K562 (cell line): Measurements from ENCODE around the gene PCK1. TPM values are rescaled to one million over a fixed set of nuclear protein-coding genes. Genes with fewer than 3 reads are reported as not detected.

Experiments used
- ATAC-seq: fragments of 200-7000 bp; cut with Tn5 transposase; 3 replicates; pipeline ENCODE4 v1.9.1; 2020; ENCODE audit warnings: moderate library complexity
- BruUV-seq: library from RNA; stranded (reverse); fragments of 400-500 nt; replicated peaks from 2 replicates; lab custom pipeline; 2021; lab: Mats Ljungman, UMichigan
- CTCF ChIA-PET: fragments of 300-600 bp; formaldehyde crosslinking; extraction: SDS; loops from one replicate; lab custom pipeline; 2021; ENCODE audit warnings: low intra/inter-chr PET ratio; lab: Yijun Ruan, JAX
- POLR2A ChIA-PET: fragments of 300-600, 350-650 bp; sonication (Branson Sonifier 250); formaldehyde crosslinking; extraction: SDS; loops from one replicate; lab custom pipeline; 2021; ENCODE audit warnings: antibody characterized with exemption, inconsistent platforms; lab: Yijun Ruan, JAX
- DNase-seq, 4 experiments: peaks; one replicate each; pipeline versions ENCODE4 v3.0.0 to v3.0.0-alpha.2; 2011 to 2018; ENCODE audit warnings: low spot score in 3 of 4, mixed read lengths in 3 of 4; ENCODE audit errors: extremely low read depth in 1 of 4
- FAIRE-seq: peaks from 2 replicates; lab custom pipeline; 2011; peaks lifted over from hg19 to GRCh38; lab: Jason Lieb, UNC
- H2AFZ ChIP-seq: 2 replicates; pipeline ENCODE4 v1.6.0; 2011; ENCODE audit warnings: low read depth, low read length, control low read depth, inconsistent platforms
- H3K27ac ChIP-seq: fragments of 200-600 bp; 3 replicates; pipeline ENCODE4 v1.8.0; 2011; ENCODE audit warnings: low read depth, mild to moderate bottlenecking, control low read depth, inconsistent platforms, low read length, moderate library complexity, mixed read lengths; ENCODE audit errors: extremely low read depth
- H3K27me3 ChIP-seq, 2 experiments: fragments of 300-600 bp in 1 of 2; 2 replicates in 1 of 2; 3 replicates in 1 of 2; pipeline versions ENCODE4 v1.6.0 to v1.8.0; 2011; ENCODE audit warnings: inconsistent platforms in 2 of 2, low read length in 2 of 2, mild to moderate bottlenecking in 1 of 2, mixed read lengths in 1 of 2, moderate library complexity in 1 of 2; ENCODE audit not compliant: control insufficient read depth in 2 of 2, insufficient read depth in 2 of 2
- H3K36me3 ChIP-seq: fragments of 300-600 bp; 3 replicates; pipeline ENCODE4 v1.8.0; 2011; ENCODE audit warnings: mild to moderate bottlenecking, low read length, inconsistent platforms; ENCODE audit not compliant: control insufficient read depth, insufficient read depth
- H3K4me1 ChIP-seq, 2 experiments: fragments of 200-600 bp in 1 of 2; replicated peaks in 1 of 2; 2 replicates in 1 of 2; 3 replicates in 1 of 2; pipeline versions ENCODE4 v1.5.1 to v1.8.0; 2011; ENCODE audit warnings: inconsistent platforms in 2 of 2, low read length in 2 of 2, mild to moderate bottlenecking in 1 of 2, mixed read lengths in 1 of 2, moderate library complexity in 1 of 2; ENCODE audit not compliant: control insufficient read depth in 2 of 2, insufficient read depth in 2 of 2
- H3K4me2 ChIP-seq: 2 replicates; pipeline ENCODE4 v1.6.1; 2011; ENCODE audit warnings: low read length, control low read depth, inconsistent platforms, mixed read lengths; ENCODE audit not compliant: insufficient read depth
- H3K4me3 ChIP-seq: fragments of 200-600 bp; sonication (generic), shearing (Covaris generic); 2 replicates; pipeline ENCODE4 v1.5.1; 2016; ENCODE audit warnings: control low read depth, inconsistent platforms
- H3K79me2 ChIP-seq: fragments of 200-600 bp; 3 replicates; pipeline ENCODE4 v1.8.0; 2011; ENCODE audit warnings: low read length, inconsistent platforms; ENCODE audit not compliant: control insufficient read depth, insufficient read depth
- H3K9ac ChIP-seq, 2 experiments: 2 replicates each; pipeline versions ENCODE4 v1.6.0 to v1.6.1; 2011; ENCODE audit warnings: low read depth in 2 of 2, low read length in 2 of 2, control low read depth in 1 of 2, inconsistent platforms in 1 of 2, mild to moderate bottlenecking in 1 of 2, mixed read lengths in 1 of 2; ENCODE audit not compliant: insufficient read depth in 1 of 2
- H3K9me1 ChIP-seq: one replicate; pipeline ENCODE4 v1.6.0; 2011; ENCODE audit warnings: inconsistent platforms, mild to moderate bottlenecking, low read length, moderate library complexity; ENCODE audit not compliant: control insufficient read depth, insufficient read depth
- H3K9me3 ChIP-seq: replicated peaks from 2 replicates; pipeline ENCODE4 v1.5.1; 2011; ENCODE audit warnings: low read depth, low read length, inconsistent platforms; ENCODE audit not compliant: control insufficient read depth, insufficient read depth
- H4K20me1 ChIP-seq: replicated peaks from 2 replicates; pipeline ENCODE4 v1.6.1; 2011; ENCODE audit warnings: low read length, inconsistent platforms, mixed read lengths; ENCODE audit not compliant: control insufficient read depth, insufficient read depth
- ADNP ChIP-seq: fragments of 200-800 bp; sonication (Bioruptor generic); IDR thresholded peaks from 2 replicates; pipeline ENCODE4 v1.6.1; 2016; ENCODE audit warnings: missing genetic modification characterization, missing compliant biosample characterization
- CC2D1A ChIP-seq: fragments of 450-650 bp; IDR thresholded peaks from 2 replicates; pipeline ENCODE4 v1.6.1; 2017; ENCODE audit warnings: mild to moderate bottlenecking
- DPF2 ChIP-seq: fragments of 450-650 bp; IDR thresholded peaks from 2 replicates; pipeline ENCODE4 v1.6.1; 2016
- RFX7 ChIP-seq: fragments of 250-450 bp; sonication (Bioruptor Pico); IDR thresholded peaks from 2 replicates; pipeline ENCODE4 v1.5.1; 2021; ENCODE audit warnings: mild to moderate bottlenecking
- RNF2 ChIP-seq: sonication (generic); IDR thresholded peaks from 2 replicates; pipeline ENCODE4 v1.6.1; 2016
- SMARCE1 ChIP-seq: fragments of 450-650 bp; IDR thresholded peaks from 2 replicates; pipeline ENCODE4 v1.7.1; 2016; ENCODE audit warnings: mild to moderate bottlenecking
- TGIF2 ChIP-seq: sonication (generic); formaldehyde crosslinking; IDR thresholded peaks from 2 replicates; pipeline ENCODE4 v1.8.1; 2022; ENCODE audit warnings: mild to moderate bottlenecking, missing genetic modification reagents, moderate library complexity
- WGBS: fragments of 100-300 bp; shearing (Covaris generic); methylation state at CpG from one replicate; pipeline ENCODE4 v1.1.6; 2016; ENCODE audit warnings: low coverage, mixed read lengths; ENCODE audit not compliant: insufficient coverage; ENCODE audit errors: missing lambda C conversion rate; 5-methylcytosine and 5-hydroxymethylcytosine counted together
- in situ Hi-C: fragments of 300-500 bp; cut with MboI; formaldehyde crosslinking; loops from 4 replicates; pipeline ENCODE4 v1.15.0; 2018; ENCODE audit warnings: inconsistent platforms, mixed read lengths
- intact Hi-C: fragments of 100-400 bp; cut with micrococcal nuclease; formaldehyde crosslinking; loops from 2 replicates; pipeline ENCODE4 v1.14.2; 2022
- polyA plus RNA-seq, 8 experiments: library from polyadenylated mRNA; depleted of rRNA in 4 of 8; stranded (reverse) in 5 of 8; unstranded in 3 of 8; fragments of >200 nt; fragmentation: Nextera tagmentation in 2 of 8; fragmentation: Illumina TruSeq in 1 of 8; extraction: Ambion mirVana in 2 of 8; extraction: Trizol in 1 of 8; gene quantifications; 2 replicates each; pipeline versions ENCODE4 v1.2.1 to v1.2.3, GENCODE V29; 2011 to 2014; ENCODE audit warnings: inconsistent platforms in 1 of 8, missing spikeins in 1 of 8
- total RNA-seq, 7 experiments: library from RNA; depleted of rRNA in 6 of 7; stranded (reverse); fragments of >200 nt in 6 of 7; fragmentation: Illumina TruSeq in 2 of 7; extraction: Trizol in 2 of 7; gene quantifications; 2 replicates each; pipeline versions ENCODE4 v1.2.1 to v1.2.3, GENCODE V29; 2011 to 2021; ENCODE audit warnings: low replicate concordance in 1 of 7
- TF ChIP-seq, protein P1 (sequence below), 2 experiments: fragments of 450-650 bp; formaldehyde crosslinking in 1 of 2; IDR thresholded peaks; 2 replicates each; pipeline versions ENCODE4 v1.4.0 to v1.6.1; 2014 to 2020; ENCODE audit warnings: mild to moderate bottlenecking in 2 of 2, borderline replicate concordance in 1 of 2, low read depth in 1 of 2
- TF ChIP-seq, protein P2 (sequence below): sonication (generic); formaldehyde crosslinking; IDR thresholded peaks from 2 replicates; pipeline ENCODE4 v1.8.1; 2022; ENCODE audit warnings: missing genetic modification reagents
- TF ChIP-seq, protein P3 (sequence below): fragments of 450-650 bp; formaldehyde crosslinking; conservative IDR thresholded peaks from 2 replicates; pipeline ENCODE4 v1.4.0; 2022; ENCODE audit warnings: mild to moderate bottlenecking, missing genetic modification characterization

The PCK1 gene
- total and polyA plus RNA-seq, 9 of the 15 experiments (the other 6 are each of a cell fraction or from before 2014, with no cell fraction given), result 0.05 to 0.73 (median 0.15) TPM

DNA sequence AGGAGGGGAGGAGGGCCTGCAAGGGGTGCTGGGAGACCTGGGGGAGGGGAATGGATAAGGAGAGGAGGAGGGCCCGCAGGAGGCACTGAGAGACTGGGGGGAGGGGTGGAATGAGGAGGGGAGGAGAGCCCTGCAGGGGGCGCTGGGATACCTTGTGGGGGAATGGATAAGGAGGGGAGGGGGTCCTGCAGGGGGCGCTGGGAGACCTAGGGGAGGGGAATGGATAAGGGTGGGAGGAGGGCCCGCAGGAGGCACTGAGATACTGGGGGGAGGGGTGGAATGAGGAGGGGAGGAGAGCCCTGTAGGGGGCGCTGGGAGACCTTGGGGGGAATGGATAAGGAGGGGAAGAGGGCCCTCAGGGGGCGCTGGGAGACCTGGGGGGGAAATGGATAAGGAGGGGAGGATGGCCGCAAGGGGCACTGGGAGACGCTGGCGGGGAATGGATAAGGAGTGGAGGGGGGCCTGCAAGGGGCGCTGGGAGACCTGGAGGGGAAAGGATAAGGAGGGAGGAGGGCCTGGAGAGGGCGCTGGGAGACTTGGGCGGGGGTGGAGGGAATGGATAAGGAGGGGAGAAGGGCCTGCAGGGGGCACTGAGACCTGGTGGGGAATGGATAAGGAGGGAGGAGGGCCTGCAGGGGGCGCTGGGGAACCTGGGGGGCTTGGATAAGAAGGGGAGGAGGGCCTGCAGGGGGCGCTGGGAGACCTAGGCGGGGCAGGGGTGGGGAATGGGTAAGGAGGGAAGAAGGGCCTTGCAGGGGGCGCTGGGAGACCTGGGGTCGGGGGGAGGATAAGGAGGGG lies 34.6 kb upstream of the PCK1 start:
- peak overlapping the region; percentile 93; the same call in 1 of the 3 replicates for H3K27ac ChIP-seq
- no peaks in the 10 kb centered on the region for H3K9me1 ChIP-seq
- no peak overlapping the region for H3K4me2 ChIP-seq
- ChIA-PET CTCF (interaction anchor here (0.5 to 4.9 kb wide), 10 partner anchors 11 to 684 kb away, joined by 3 to 103 read pairs (median 4); no protein-coding TSS in a partner anchor), POLR2A (no interaction called here)
- peaks cover 22 to 32% of the 10 kb centered on the region in 2 experiments; a peak in 4 of 5 replicates for H3K4me1 ChIP-seq
- intact Hi-C loops, result loop anchor here (1.0 kb wide), 2 partner anchors 68 to 684 kb away; no protein-coding TSS in a partner anchor
- no peaks in the 10 kb centered on the region for H3K27me3 ChIP-seq
- H3K79me2 ChIP-seq, result peaks cover 37% of the 10 kb centered on the region
- DNase-seq (peak; percentile 70 to 95 (median 77)), FAIRE-seq (peak; percentile 91), ATAC-seq (peak; percentile 60)
- 0 out of 2 replicates have a peak, but pooled peaks cover 9% of the 10 kb centered on the region for H4K20me1 ChIP-seq
- no peaks in the 10 kb centered on the region for H3K9me3 ChIP-seq
- BruUV-seq, result no TSS peak
- peaks cover 27% of the 10 kb centered on the region for H3K36me3 ChIP-seq
- peak overlapping the region; percentile 26 for H3K4me3 ChIP-seq
- WGBS, result no CpG with 5 or more reads among the region's 17 CpGs
- H3K9ac ChIP-seq, result no peak overlapping the region; a peak in 1 of 4 replicates
- H2AFZ ChIP-seq, result peak overlapping the region; percentile 47; the same call in 1 of the 2 replicates
- in situ Hi-C loops, result loop anchor here (10.0 kb wide), 1 partner anchor 679 kb away; no protein-coding TSS in a partner anchor
- TF ChIP-seq, protein P1, sequence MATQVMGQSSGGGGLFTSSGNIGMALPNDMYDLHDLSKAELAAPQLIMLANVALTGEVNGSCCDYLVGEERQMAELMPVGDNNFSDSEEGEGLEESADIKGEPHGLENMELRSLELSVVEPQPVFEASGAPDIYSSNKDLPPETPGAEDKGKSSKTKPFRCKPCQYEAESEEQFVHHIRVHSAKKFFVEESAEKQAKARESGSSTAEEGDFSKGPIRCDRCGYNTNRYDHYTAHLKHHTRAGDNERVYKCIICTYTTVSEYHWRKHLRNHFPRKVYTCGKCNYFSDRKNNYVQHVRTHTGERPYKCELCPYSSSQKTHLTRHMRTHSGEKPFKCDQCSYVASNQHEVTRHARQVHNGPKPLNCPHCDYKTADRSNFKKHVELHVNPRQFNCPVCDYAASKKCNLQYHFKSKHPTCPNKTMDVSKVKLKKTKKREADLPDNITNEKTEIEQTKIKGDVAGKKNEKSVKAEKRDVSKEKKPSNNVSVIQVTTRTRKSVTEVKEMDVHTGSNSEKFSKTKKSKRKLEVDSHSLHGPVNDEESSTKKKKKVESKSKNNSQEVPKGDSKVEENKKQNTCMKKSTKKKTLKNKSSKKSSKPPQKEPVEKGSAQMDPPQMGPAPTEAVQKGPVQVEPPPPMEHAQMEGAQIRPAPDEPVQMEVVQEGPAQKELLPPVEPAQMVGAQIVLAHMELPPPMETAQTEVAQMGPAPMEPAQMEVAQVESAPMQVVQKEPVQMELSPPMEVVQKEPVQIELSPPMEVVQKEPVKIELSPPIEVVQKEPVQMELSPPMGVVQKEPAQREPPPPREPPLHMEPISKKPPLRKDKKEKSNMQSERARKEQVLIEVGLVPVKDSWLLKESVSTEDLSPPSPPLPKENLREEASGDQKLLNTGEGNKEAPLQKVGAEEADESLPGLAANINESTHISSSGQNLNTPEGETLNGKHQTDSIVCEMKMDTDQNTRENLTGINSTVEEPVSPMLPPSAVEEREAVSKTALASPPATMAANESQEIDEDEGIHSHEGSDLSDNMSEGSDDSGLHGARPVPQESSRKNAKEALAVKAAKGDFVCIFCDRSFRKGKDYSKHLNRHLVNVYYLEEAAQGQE (IDR thresholded peaks at IDR 0.05; ENCODE audit: borderline replicate concordance), result no peak; the same call in 1 of the 2 replicates
- TF ChIP-seq, protein P1 (CRISPR knock-in tag; IDR thresholded peaks at IDR 0.05; ENCODE audit: low read depth), result no peak
- 0 out of 2 replicates have a peak, but pooled peaks have one; percentile 17 for TF ChIP-seq SMARCE1
- TF ChIP-seq DPF2, result peak; percentile 41; the same call in 1 of the 2 replicates
- TF ChIP-seq RFX7 (CRISPR knock-in tag), result no peak
- TF ChIP-seq CC2D1A, result peak; percentile 59; the same call in 1 of the 2 replicates
- TF ChIP-seq, protein P2, sequence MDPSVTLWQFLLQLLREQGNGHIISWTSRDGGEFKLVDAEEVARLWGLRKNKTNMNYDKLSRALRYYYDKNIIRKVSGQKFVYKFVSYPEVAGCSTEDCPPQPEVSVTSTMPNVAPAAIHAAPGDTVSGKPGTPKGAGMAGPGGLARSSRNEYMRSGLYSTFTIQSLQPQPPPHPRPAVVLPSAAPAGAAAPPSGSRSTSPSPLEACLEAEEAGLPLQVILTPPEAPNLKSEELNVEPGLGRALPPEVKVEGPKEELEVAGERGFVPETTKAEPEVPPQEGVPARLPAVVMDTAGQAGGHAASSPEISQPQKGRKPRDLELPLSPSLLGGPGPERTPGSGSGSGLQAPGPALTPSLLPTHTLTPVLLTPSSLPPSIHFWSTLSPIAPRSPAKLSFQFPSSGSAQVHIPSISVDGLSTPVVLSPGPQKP (CRISPR knock-in tag), result no peak
- no peak for TF ChIP-seq TGIF2 (CRISPR knock-in tag)
- TF ChIP-seq, protein P3, sequence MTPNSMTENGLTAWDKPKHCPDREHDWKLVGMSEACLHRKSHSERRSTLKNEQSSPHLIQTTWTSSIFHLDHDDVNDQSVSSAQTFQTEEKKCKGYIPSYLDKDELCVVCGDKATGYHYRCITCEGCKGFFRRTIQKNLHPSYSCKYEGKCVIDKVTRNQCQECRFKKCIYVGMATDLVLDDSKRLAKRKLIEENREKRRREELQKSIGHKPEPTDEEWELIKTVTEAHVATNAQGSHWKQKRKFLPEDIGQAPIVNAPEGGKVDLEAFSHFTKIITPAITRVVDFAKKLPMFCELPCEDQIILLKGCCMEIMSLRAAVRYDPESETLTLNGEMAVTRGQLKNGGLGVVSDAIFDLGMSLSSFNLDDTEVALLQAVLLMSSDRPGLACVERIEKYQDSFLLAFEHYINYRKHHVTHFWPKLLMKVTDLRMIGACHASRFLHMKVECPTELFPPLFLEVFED (CRISPR knock-in tag), result no peak
- TF ChIP-seq RNF2, result 0 out of 2 replicates have a peak, but pooled peaks have one; percentile 38
- TF ChIP-seq ADNP (tag), result peak; percentile 23; the same call in 1 of the 2 replicates
